NCI-H510A treated with DMSO at 0.1 percent for 48 hours (cell line): ENCODE results near the gene KIAA2012.
"Not testable (repeated sequence)": the region's sequence is repeated elsewhere in the genome, so short reads cannot be mapped to it uniquely, and the experiment has no call there.

Source experiments
- DNase-seq: peaks from one replicate; lab custom pipeline; 2025; lab: John Stamatoyannopoulos, UW

KIAA2012 gene

DNA sequence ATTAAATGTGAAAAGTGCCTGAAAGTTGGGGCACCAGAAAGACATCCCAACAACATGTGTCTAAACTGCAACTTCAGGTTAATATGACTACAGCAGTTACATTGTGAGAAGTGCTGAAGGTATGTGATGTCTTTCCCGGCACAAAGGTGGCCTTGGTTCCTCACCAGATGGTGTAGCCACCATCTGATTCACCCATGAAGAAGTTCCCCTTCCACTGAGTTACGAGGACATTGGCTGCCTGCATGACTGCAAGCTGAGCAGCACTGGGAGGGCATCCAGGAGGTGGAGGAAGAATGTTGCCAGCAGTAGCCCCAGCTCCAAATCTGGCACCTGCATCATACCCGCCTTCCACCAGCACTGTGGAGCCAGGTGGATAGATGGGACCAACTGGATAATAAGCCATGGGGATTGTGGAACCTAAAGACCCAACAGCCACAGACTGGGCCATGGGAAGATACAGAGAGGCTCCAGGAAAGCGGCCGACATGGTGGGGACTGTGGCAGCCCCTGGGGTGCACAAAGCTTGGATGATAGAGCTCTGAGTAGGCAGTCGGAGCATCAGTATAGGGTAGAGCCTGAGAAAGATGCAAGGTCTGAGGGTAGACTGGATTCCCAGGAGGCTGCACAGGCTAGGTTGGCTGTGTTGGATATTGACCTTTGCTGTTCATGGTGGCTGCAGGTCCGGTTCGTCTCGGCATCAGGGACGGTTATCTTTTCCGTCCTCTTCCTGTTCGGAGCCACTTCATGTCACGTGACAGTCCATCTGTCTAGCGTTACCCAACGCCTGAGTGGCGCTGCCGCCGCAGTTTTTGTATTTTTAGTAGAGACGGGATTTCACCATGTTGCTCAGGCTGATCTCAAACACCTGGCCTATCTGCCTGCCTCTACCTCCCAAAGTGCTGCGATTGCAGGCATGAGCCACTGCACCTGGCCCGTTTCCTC is 128.4 kb downstream of the KIAA2012 start:
- no peak for DNase-seq

DNA sequence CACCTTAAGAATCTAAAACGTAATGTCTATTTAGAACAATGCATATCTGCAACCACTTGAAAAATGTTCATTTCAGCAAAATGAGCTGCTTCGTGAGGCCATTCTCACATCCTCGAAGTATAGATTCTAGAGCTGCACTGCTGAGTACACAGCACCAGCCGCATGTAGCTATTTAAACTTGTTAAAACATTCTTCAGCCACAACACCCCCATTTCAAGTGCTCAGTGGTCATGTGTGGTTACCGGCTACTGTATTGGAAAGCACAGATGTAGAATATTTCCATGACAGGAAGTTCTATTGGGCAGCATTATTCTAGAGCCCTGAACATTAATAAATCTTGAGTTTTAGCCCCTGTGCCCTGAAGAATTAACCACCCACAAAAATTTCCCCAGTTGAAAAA is 130.3 kb downstream of the KIAA2012 start:
- DNase-seq, result no peak

DNA sequence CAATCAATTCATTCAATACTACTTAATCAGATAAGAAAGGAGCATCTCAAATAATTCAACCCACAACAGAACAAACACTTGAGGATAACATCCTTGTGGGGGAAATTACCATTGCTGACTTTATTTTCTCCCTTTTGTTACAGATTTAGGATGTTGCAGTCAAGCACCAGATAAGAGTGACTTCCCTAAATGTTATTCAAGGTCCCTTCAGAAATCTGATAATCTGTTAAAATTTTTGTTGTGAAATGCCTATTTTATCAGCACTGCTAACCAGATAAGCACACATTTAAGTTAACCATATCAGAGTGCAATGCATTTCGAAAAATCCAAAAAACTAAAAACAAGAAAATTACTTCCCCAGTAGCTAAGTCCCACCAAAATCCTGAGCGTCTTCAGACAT is 131.8 kb downstream of the KIAA2012 start:
- no peak for DNase-seq

DNA sequence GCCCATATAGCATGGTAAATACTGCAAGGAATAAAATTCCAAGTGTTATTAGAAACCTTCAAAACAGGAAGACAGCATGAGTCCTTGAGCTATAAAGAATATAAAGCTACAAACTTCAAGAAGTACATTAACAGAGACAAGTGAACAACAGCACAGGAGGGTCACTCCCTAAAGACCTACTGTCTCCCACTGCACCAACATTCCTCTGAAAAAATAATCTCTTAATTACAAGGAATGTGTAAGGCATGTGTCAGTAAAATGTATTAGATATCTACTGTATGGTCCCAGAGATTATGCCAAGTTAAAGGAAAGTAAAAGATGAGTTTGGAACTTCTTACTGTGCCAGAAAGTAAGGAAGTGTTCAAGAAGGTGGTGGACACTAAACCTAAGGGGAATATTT is 135.5 kb downstream of the KIAA2012 start:
- DNase-seq, result no peak

DNA sequence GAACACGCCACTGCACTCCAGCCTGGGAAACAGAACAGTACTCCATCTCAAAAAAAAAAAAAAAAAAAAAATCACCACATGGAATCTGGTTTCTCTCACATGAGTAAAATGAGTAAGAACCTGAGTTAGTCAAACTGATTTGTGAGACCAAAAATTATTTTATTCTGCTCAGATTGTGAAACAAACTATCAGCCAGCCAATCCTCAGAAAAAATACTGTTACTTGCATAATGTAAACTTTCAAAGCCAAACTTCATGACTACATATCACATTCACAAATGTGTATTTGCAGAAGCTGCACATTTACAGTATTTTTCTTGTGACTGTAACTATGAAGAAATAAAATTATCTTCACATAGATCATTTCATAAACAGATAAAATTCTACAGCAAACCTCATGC is 142.1 kb downstream of the KIAA2012 start:
- DNase-seq, result no peak

DNA sequence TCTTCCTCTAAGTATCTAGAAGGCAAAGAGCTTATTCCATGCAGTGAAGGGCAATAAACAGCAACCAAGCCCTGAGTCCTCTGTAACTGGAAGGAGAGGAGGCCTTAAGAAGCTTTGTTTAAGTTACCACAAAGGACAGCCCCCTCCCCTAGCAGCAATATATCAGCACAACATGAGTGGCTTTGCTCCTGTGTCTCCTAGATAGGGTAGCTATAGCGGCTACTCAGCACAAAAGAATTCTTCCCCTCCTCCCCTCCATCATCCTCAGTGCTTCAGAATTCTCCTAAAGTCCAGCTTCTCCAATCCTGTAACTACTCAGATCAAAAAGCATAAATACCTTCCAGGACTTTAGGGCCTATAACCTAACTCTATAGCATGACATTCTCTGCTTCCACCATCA is 148.8 kb downstream of the KIAA2012 start:
- no peak for DNase-seq

DNA sequence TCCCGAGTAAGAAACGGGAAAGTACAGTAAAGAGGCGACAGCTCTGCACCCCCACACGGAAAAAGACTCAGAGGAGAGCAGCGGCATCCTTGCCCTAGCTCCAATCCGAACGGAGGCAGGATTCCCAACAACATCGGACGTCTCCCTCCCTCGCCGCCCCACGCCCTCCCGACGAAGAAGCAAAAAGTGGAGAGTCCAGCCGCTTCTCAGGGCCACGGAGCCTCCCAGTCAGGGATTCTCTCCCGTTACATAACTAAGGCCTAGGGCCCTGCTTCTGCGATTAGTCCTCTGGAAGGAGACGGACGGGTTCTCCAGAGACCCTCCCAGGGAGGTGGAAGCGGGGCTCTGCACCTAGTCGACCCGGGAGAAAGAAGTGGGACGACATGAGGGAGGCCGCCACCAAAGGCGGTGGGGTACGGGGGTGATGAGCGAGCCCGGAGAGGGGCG is 164.8 kb downstream of the KIAA2012 start:
- DNase-seq, result peak; percentile 11

DNA sequence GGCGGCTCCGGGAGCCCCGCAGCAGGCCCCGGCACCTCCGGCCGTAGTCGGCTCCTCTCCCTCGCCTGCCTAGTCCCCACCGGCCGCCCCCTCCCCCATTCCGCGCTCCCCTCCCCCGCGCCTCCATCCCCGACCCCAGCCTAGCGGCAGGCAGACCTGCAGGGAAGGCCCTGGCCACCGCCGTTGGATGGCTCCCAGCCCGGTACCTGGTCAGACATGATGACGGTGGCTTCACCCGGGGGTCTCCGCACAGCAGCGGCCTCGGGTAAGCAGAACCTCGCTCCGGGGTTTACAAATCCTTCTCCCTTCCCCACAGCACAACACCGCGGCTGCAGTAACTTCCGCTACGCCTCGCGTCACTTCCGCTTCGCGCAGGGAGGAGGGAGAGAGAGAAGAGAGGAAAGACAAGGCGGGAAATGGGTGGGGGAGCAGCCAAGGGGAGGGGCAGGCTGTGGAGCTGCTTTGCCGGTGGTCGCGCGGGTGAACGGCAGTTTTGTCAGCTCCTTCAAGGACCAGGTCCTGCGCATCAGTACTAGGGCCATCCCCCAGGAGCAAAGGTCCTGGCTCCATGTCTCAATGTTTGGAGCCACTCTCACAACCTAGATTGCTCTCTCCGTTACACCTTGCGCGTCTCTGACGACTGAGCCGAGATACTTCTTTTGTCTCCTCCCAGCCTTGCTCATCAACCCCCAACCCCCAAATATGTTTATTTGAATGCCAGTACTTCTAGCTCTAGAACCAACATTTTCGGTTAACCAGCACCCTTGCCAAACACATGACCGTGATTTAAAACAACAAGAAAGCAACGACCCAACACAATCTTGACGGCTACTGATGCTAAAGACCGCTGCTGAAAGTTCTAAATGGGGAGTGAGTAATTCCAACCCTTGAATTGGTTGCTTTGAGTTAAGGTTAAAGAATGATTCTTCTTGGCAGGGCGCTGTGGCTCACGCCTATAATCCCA is 165.5 kb downstream of the KIAA2012 start, which contains the start of gene SUMO1:
TSS of gene SUMO1 (minus strand) at position 364 of the 964 bp plus-strand sequence. CDS start at position 218, 146 bp downstream.
- peak; percentile 81 for DNase-seq

DNA sequence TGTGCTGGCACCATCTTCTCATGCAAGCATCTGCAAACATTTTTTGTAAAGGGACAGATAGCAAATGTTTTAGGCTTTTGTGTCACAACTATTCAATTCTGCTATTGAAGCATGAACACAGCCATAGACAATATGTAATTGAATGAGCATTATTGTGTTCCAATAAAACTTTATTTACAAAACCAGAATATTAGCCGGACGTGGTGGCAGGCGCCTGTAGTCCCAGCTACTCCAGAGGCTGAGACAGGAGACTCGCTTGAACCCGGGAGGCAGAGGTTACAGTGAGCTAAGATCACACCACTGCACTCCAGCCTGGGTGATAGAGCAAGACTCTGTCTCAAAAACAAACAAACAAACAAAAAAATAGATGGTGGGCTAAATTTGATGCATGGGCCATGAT is 174.7 kb downstream of the KIAA2012 start:
- DNase-seq, result not testable (repeated sequence)

DNA sequence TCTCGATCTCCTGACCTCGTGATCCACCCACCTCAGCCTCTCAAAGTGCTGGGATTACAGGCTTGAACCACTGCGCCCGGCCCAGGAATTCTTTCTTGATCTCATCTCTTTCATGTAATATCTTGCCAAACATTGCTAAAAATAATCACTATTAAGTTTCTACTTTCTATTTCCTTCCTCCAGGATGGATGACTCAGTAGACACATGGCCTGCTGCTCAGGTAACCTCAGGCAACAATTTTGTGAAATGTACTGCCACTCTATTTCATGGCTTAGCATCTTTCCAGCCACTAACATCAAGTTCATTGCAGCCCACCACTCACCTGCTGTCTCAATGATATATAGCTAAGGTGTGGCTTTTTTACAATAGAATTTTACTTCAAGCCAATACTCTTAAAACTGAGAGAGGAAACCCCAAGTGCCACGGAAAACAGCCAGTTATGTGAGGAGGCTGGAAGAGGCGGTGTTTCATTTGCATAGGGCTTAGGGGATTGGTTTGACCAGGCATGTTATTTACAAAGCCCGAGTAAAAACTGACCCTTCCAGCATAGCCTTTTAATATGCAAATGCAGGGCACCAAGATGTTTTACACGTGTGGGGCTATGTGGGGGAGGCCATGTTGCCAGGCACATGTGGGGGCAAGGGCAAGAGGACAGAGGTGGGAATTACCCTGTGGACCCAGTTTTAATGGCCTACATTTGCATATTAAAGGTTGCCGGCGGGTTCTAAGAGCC is 176.6 kb downstream of the KIAA2012 start:
- no peak for DNase-seq

DNA sequence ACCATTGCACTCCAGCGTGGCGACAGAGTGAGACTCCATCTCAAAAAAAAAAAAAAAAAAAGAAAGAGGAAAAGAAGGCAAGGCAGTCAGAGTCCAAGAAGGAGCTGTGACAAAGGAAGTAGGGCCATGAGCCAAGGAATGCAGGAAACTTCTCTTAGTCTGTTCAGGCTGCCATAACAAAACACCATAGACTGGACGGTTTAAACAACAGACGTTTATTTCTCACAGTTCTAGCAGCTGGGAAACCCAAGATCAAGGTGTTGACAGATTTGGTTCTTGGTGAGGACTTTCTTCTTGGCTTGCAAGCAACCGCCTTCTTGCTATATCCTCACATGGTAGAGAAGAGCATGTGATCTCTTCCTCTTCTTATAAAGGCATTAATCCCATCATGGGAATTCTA is 178.4 kb downstream of the KIAA2012 start:
- DNase-seq, result no peak
